GM23338 (cell line): ENCODE results near the gene PPP1R10. TPM values are rescaled to one million over a fixed set of nuclear protein-coding genes. Genes with fewer than 3 reads are reported as not detected.

ENCODE experiments used
- ATAC-seq: fragments of 200-7000 bp; cut with Tn5 transposase; 3 replicates; pipeline ENCODE4 v1.9.1; 2020
- DNase-seq: peaks from one replicate; pipeline ENCODE4 v3.0.0-alpha.2; 2015; ENCODE audit warnings: low spot score
- H2AFZ ChIP-seq: fragments of 200-600 bp; sonication (generic); 2 replicates; pipeline ENCODE4 v1.8.0; 2016; ENCODE audit warnings: antibody characterized with exemption, mild to moderate bottlenecking, moderate library complexity
- H3F3A ChIP-seq: fragments of 200-600 bp; sonication (generic); replicated peaks from 2 replicates; pipeline ENCODE4 v1.8.0; 2017; ENCODE audit warnings: antibody characterized with exemption, mixed run types, low read depth
- H3K27ac ChIP-seq: fragments of 200-600 bp; sonication (generic); 2 replicates; pipeline ENCODE4 v1.6.1; 2016; ENCODE audit warnings: low read depth
- H3K27me3 ChIP-seq: fragments of 200-600 bp; sonication (generic); 2 replicates; pipeline ENCODE4 v1.8.0; 2016; ENCODE audit warnings: mild to moderate bottlenecking, mixed run types, moderate library complexity; ENCODE audit not compliant: insufficient read depth
- H3K36me3 ChIP-seq: fragments of 200-600 bp; sonication (generic); 2 replicates; pipeline ENCODE4 v1.8.0; 2016; ENCODE audit warnings: mild to moderate bottlenecking; ENCODE audit not compliant: insufficient read depth
- H3K4me1 ChIP-seq: fragments of 200-600 bp; sonication (generic); 2 replicates; pipeline ENCODE4 v1.8.0; 2016; ENCODE audit warnings: mild to moderate bottlenecking, moderate library complexity; ENCODE audit not compliant: insufficient read depth
- H3K4me2 ChIP-seq: fragments of 200-600 bp; sonication (generic); 2 replicates; pipeline ENCODE4 v1.7.1; 2017; ENCODE audit warnings: mixed run types
- H3K4me3 ChIP-seq: fragments of 200-600 bp; sonication (generic); 2 replicates; pipeline ENCODE4 v1.6.1; 2016; ENCODE audit warnings: mixed run types
- H3K79me2 ChIP-seq: fragments of 200-600 bp; sonication (generic); replicated peaks from 2 replicates; pipeline ENCODE4 v1.8.0; 2017; ENCODE audit warnings: mild to moderate bottlenecking; ENCODE audit not compliant: insufficient read depth
- H3K9me2 ChIP-seq: fragments of 200-600 bp; sonication (generic); 2 replicates; pipeline ENCODE4 v1.8.0; 2017; ENCODE audit not compliant: insufficient read depth
- H4K20me1 ChIP-seq: fragments of 200-600 bp; sonication (generic); replicated peaks from 2 replicates; pipeline ENCODE4 v1.8.0; 2017; ENCODE audit warnings: mild to moderate bottlenecking; ENCODE audit not compliant: insufficient read depth
- H3K27ac Mint-ChIP-seq: 2 replicates; pipeline ENCODE4 v1.8.0; 2020; ENCODE audit warnings: inconsistent platforms, mild to moderate bottlenecking, moderate library complexity, mixed read lengths
- H3K27me3 Mint-ChIP-seq: 3 replicates; pipeline ENCODE4 v1.8.0; 2022; ENCODE audit warnings: low read depth, mild to moderate bottlenecking, moderate library complexity, mixed read lengths, inconsistent platforms; ENCODE audit not compliant: insufficient read depth, poor library complexity
- H3K36me3 Mint-ChIP-seq: 3 replicates; pipeline ENCODE4 v1.8.0; 2021; ENCODE audit warnings: low read depth, mild to moderate bottlenecking, inconsistent platforms, moderate library complexity, mixed read lengths
- H3K4me1 Mint-ChIP-seq: 3 replicates; pipeline ENCODE4 v1.8.0; 2020; ENCODE audit warnings: mild to moderate bottlenecking, inconsistent platforms, mixed read lengths
- H3K4me3 Mint-ChIP-seq: 3 replicates; pipeline ENCODE4 v1.8.0; 2021; ENCODE audit warnings: moderate library complexity, mild to moderate bottlenecking, inconsistent platforms, mixed read lengths
- H3K9me3 Mint-ChIP-seq: 3 replicates; pipeline ENCODE4 v1.8.0; 2020; ENCODE audit warnings: moderate library complexity, mild to moderate bottlenecking, inconsistent platforms, mixed read lengths
- EZH2 ChIP-seq: fragments of 200-600 bp; sonication (generic); IDR thresholded peaks from one replicate; pipeline ENCODE4 v1.8.0; 2017; ENCODE audit warnings: antibody characterized with exemption, mild to moderate bottlenecking, low read depth; ENCODE audit not compliant: unreplicated experiment
- EZH2phosphoT487 ChIP-seq: fragments of 200-600 bp; sonication (generic); IDR thresholded peaks from one replicate; pipeline ENCODE4 v1.8.1; 2018; ENCODE audit warnings: antibody characterized with exemption; ENCODE audit not compliant: unreplicated experiment
- JUNB ChIP-seq: IDR thresholded peaks from one replicate; pipeline ENCODE4 v1.6.1; 2016; ENCODE audit warnings: antibody characterized with exemption; ENCODE audit not compliant: unreplicated experiment
- POLR2AphosphoS5 ChIP-seq: IDR thresholded peaks from 2 replicates; pipeline ENCODE4 v1.6.1; 2016; ENCODE audit warnings: antibody characterized with exemption, low read depth
- STAT1 ChIP-seq: IDR thresholded peaks from one replicate; pipeline ENCODE4 v1.6.1; 2016; ENCODE audit warnings: antibody characterized with exemption; ENCODE audit not compliant: unreplicated experiment
- ZNF114 ChIP-seq: fragments of 250-450 bp; sonication (Bioruptor Pico); IDR thresholded peaks from 2 replicates; pipeline ENCODE4 v1.5.0; 2020; ENCODE audit warnings: mild to moderate bottlenecking, moderate library complexity
- ZNF331 ChIP-seq: fragments of 250-450 bp; sonication (Bioruptor Pico); IDR thresholded peaks from 2 replicates; pipeline ENCODE4 v1.5.0; 2020; ENCODE audit warnings: low read depth, mild to moderate bottlenecking, moderate library complexity
- polyA plus RNA-seq: library from polyadenylated mRNA; unstranded; fragments of >200 nt; fragmentation: Nextera tagmentation; extraction: Ambion mirVana; gene quantifications from 2 replicates; pipeline ENCODE4 v1.2.1, GENCODE V29; 2016
- total RNA-seq: library from RNA; depleted of rRNA; stranded (reverse); fragments of >200 nt; shearing (Covaris generic); gene quantifications from 2 replicates; pipeline ENCODE4 v1.2.3, GENCODE V29; 2014
- TF ChIP-seq, protein P1 (sequence below): IDR thresholded peaks from one replicate; pipeline ENCODE4 v1.6.1; 2018; ENCODE audit warnings: antibody characterized with exemption; ENCODE audit not compliant: unreplicated experiment
- TF ChIP-seq, protein P2 (sequence below): IDR thresholded peaks from 2 replicates; pipeline ENCODE4 v1.6.1; 2016; ENCODE audit warnings: antibody characterized with exemption
- TF ChIP-seq, protein P3 (sequence below), 2 experiments: fragments of 200-600 bp in 1 of 2; sonication (generic) in 1 of 2; conservative IDR thresholded peaks; 2 replicates each; pipeline versions ENCODE4 v1.5.1 to v1.6.1; 2016 to 2017; ENCODE audit warnings: antibody characterized with exemption in 2 of 2, low read depth in 2 of 2, mild to moderate bottlenecking in 2 of 2, moderate library complexity in 1 of 2
- TF ChIP-seq, protein P4 (sequence below): fragments of 250-450 bp; sonication (Bioruptor Pico); IDR thresholded peaks from 2 replicates; pipeline ENCODE4 v1.5.0; 2020; ENCODE audit warnings: mild to moderate bottlenecking, moderate library complexity

Gene PPP1R10
- total and polyA plus RNA-seq, 2 experiments from 2014 or later: 41.3 to 42.9 TPM

DNA sequence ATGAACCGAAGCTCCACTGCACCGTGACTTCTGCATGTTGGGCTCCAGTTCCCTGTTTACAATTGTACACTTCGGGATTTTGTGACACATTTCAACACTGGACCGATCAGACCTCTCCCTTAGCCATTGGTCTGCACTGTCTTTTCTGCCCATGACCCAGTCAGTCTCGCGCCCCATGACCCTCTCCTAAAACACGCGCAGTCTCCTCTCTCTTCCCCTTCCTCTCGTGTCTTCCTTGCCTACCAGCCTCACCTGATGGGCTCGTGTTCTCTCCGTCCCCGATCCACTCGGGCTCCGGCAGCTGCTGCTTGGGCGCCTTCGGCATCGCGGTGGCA is 46.3 kb downstream of the PPP1R10 start (continued):
- TF ChIP-seq JUNB: no peak
- no peak for TF ChIP-seq ZNF114 (CRISPR knock-in tag)
- TF ChIP-seq, protein P1, sequence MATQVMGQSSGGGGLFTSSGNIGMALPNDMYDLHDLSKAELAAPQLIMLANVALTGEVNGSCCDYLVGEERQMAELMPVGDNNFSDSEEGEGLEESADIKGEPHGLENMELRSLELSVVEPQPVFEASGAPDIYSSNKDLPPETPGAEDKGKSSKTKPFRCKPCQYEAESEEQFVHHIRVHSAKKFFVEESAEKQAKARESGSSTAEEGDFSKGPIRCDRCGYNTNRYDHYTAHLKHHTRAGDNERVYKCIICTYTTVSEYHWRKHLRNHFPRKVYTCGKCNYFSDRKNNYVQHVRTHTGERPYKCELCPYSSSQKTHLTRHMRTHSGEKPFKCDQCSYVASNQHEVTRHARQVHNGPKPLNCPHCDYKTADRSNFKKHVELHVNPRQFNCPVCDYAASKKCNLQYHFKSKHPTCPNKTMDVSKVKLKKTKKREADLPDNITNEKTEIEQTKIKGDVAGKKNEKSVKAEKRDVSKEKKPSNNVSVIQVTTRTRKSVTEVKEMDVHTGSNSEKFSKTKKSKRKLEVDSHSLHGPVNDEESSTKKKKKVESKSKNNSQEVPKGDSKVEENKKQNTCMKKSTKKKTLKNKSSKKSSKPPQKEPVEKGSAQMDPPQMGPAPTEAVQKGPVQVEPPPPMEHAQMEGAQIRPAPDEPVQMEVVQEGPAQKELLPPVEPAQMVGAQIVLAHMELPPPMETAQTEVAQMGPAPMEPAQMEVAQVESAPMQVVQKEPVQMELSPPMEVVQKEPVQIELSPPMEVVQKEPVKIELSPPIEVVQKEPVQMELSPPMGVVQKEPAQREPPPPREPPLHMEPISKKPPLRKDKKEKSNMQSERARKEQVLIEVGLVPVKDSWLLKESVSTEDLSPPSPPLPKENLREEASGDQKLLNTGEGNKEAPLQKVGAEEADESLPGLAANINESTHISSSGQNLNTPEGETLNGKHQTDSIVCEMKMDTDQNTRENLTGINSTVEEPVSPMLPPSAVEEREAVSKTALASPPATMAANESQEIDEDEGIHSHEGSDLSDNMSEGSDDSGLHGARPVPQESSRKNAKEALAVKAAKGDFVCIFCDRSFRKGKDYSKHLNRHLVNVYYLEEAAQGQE: no peak
- no peak for TF ChIP-seq EZH2phosphoT487
- TF ChIP-seq, protein P2, sequence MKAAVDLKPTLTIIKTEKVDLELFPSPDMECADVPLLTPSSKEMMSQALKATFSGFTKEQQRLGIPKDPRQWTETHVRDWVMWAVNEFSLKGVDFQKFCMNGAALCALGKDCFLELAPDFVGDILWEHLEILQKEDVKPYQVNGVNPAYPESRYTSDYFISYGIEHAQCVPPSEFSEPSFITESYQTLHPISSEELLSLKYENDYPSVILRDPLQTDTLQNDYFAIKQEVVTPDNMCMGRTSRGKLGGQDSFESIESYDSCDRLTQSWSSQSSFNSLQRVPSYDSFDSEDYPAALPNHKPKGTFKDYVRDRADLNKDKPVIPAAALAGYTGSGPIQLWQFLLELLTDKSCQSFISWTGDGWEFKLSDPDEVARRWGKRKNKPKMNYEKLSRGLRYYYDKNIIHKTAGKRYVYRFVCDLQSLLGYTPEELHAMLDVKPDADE: no peak
- TF ChIP-seq STAT1: no peak
- no peak for TF ChIP-seq POLR2AphosphoS5
- TF ChIP-seq EZH2: no peak

DNA sequence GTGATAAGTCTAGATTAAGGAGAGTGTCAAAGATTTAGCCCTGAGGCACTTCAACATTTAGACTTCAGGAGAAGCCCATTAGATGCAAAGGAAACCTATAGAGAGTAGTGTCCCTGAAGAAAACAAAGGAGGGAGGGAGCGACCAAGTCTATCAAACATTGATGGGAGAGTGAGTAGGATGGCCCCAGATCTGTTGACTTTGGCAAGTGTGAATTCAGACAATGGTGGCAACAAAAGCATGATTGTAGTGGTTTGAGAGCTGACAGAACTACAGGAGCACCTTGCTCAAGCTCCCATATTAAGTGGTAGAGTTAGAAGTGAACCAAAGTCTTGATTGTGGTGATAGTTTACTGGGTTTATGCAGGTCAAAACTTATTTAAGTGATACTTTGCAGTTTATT is 46.8 kb downstream of the PPP1R10 start:
- Mint-ChIP-seq H3K36me3 (peaks cover 14% of the 10 kb centered on the region), H3K9me3 (no peaks in the 10 kb centered on the region; the same call in 2 of the 3 replicates), H3K27me3 (peaks cover 13% of the 10 kb centered on the region), H3K4me3 (peak overlapping the region; percentile 96), H3K4me1 (peaks cover 31% of the 10 kb centered on the region), H3K27ac (no peak overlapping the region)
- H3K4me2 ChIP-seq: peak overlapping the region; percentile 99
- no peak overlapping the region for H3K27ac ChIP-seq
- DNase-seq: no peak
- H3K4me1 ChIP-seq: peaks cover 18% of the 10 kb centered on the region
- no peak for ATAC-seq
- H4K20me1 ChIP-seq: peaks cover 22% of the 10 kb centered on the region
- H3K79me2 ChIP-seq: peaks cover 37% of the 10 kb centered on the region
- H3K27me3 ChIP-seq: peaks cover 6% of the 10 kb centered on the region; the same call in 1 of the 2 replicates
- H3F3A ChIP-seq: peaks cover 12% of the 10 kb centered on the region; the same call in 1 of the 2 replicates
- peak overlapping the region; percentile 95 for H3K4me3 ChIP-seq
- 0 out of 2 replicates have a peak, but pooled peaks cover 3% of the 10 kb centered on the region for H3K36me3 ChIP-seq
- H3K9me2 ChIP-seq: no peaks in the 10 kb centered on the region
- H2AFZ ChIP-seq: peak overlapping the region; percentile 98; the same call in 1 of the 2 replicates
- no peak for TF ChIP-seq JUNB
- TF ChIP-seq ZNF331: no peak
- no peak for TF ChIP-seq EZH2phosphoT487
- TF ChIP-seq, protein P3, sequence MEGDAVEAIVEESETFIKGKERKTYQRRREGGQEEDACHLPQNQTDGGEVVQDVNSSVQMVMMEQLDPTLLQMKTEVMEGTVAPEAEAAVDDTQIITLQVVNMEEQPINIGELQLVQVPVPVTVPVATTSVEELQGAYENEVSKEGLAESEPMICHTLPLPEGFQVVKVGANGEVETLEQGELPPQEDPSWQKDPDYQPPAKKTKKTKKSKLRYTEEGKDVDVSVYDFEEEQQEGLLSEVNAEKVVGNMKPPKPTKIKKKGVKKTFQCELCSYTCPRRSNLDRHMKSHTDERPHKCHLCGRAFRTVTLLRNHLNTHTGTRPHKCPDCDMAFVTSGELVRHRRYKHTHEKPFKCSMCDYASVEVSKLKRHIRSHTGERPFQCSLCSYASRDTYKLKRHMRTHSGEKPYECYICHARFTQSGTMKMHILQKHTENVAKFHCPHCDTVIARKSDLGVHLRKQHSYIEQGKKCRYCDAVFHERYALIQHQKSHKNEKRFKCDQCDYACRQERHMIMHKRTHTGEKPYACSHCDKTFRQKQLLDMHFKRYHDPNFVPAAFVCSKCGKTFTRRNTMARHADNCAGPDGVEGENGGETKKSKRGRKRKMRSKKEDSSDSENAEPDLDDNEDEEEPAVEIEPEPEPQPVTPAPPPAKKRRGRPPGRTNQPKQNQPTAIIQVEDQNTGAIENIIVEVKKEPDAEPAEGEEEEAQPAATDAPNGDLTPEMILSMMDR (conservative IDR thresholded peaks at IDR 0.05; ENCODE audit: low read depth in 2 of 2): no peak
- TF ChIP-seq EZH2: no peak
- TF ChIP-seq, protein P4, sequence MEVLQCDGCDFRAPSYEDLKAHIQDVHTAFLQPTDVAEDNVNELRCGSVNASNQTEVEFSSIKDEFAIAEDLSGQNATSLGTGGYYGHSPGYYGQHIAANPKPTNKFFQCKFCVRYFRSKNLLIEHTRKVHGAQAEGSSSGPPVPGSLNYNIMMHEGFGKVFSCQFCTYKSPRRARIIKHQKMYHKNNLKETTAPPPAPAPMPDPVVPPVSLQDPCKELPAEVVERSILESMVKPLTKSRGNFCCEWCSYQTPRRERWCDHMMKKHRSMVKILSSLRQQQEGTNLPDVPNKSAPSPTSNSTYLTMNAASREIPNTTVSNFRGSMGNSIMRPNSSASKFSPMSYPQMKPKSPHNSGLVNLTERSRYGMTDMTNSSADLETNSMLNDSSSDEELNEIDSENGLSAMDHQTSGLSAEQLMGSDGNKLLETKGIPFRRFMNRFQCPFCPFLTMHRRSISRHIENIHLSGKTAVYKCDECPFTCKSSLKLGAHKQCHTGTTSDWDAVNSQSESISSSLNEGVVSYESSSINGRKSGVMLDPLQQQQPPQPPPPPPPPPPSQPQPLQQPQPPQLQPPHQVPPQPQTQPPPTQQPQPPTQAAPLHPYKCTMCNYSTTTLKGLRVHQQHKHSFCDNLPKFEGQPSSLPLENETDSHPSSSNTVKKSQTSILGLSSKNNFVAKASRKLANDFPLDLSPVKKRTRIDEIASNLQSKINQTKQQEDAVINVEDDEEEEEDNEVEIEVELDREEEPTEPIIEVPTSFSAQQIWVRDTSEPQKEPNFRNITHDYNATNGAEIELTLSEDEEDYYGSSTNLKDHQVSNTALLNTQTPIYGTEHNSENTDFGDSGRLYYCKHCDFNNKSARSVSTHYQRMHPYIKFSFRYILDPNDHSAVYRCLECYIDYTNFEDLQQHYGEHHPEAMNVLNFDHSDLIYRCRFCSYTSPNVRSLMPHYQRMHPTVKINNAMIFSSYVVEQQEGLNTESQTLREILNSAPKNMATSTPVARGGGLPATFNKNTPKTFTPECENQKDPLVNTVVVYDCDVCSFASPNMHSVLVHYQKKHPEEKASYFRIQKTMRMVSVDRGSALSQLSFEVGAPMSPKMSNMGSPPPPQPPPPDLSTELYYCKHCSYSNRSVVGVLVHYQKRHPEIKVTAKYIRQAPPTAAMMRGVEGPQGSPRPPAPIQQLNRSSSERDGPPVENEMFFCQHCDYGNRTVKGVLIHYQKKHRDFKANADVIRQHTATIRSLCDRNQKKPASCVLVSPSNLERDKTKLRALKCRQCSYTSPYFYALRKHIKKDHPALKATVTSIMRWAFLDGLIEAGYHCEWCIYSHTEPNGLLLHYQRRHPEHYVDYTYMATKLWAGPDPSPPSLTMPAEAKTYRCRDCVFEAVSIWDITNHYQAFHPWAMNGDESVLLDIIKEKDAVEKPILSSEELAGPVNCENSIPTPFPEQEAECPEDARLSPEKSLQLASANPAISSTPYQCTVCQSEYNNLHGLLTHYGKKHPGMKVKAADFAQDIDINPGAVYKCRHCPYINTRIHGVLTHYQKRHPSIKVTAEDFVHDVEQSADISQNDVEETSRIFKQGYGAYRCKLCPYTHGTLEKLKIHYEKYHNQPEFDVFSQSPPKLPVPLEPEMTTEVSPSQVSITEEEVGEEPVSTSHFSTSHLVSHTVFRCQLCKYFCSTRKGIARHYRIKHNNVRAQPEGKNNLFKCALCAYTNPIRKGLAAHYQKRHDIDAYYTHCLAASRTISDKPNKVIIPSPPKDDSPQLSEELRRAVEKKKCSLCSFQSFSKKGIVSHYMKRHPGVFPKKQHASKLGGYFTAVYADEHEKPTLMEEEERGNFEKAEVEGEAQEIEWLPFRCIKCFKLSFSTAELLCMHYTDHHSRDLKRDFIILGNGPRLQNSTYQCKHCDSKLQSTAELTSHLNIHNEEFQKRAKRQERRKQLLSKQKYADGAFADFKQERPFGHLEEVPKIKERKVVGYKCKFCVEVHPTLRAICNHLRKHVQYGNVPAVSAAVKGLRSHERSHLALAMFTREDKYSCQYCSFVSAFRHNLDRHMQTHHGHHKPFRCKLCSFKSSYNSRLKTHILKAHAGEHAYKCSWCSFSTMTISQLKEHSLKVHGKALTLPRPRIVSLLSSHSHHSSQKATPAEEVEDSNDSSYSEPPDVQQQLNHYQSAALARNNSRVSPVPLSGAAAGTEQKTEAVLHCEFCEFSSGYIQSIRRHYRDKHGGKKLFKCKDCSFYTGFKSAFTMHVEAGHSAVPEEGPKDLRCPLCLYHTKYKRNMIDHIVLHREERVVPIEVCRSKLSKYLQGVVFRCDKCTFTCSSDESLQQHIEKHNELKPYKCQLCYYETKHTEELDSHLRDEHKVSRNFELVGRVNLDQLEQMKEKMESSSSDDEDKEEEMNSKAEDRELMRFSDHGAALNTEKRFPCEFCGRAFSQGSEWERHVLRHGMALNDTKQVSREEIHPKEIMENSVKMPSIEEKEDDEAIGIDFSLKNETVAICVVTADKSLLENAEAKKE (CRISPR knock-in tag): no peak
- TF ChIP-seq, protein P2: no peak
